ENCODE data around the gene MYL3. TPM values are rescaled to one million over a fixed set of nuclear protein-coding genes. Genes with fewer than 3 reads are reported as not detected.

The MYL3 gene
- total RNA-seq, 4 donors from 2014 or later: 4.9 to 9.6 (median 6.0) TPM; not detected in 1

DNA sequence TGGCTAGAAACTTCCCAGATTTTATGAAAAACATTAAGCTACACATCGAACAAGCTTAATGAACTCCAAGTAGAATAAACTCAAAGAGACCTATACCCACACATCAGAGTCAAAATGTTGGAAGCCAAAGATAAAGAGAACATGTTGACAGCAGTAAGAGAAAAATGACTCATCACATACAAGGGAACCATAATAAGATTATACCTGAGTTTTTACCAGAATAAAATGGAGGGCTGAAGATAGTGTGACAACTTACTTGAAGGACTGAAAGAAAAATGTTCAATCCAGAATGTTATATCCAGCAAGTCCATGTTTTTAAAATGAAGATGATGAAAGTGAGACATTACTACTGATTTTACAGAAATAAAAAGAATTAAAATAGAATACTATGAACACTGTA is 22.8 kb downstream of the MYL3 start:
- no peak overlapping the region for H3K4me3 ChIP-seq
- no peak overlapping the region for H3K27ac ChIP-seq
- no peaks in the 10 kb centered on the region for H3K36me3 ChIP-seq
- H3K9me3 ChIP-seq: peaks cover 0 to 9% of the 10 kb centered on the region in 2 donors
- no peaks in the 10 kb centered on the region for H3K4me1 ChIP-seq
- no peak for TF ChIP-seq CTCF (IDR thresholded peaks at IDR 0.05)
- no peak for TF ChIP-seq POLR2A (IDR thresholded peaks at IDR 0.05)
- intact Hi-C loops (cut with DNase I; ENCODE audit: low total_unique reads): no loop called here
- DNase-seq: no peak
- no peaks in the 10 kb centered on the region for H3K27me3 ChIP-seq

GRCh38 chr3:46838301-46838700 is 24.9 kb downstream of the MYL3 start:
- no peak for TF ChIP-seq CTCF (IDR thresholded peaks at IDR 0.05)
- no peak for TF ChIP-seq POLR2A (IDR thresholded peaks at IDR 0.05)
- no peak overlapping the region for H3K27ac ChIP-seq
- H3K9me3 ChIP-seq: peaks cover 0 to 9% of the 10 kb centered on the region in 2 donors
- no peak overlapping the region for H3K4me3 ChIP-seq
- H3K27me3 ChIP-seq: no peaks in the 10 kb centered on the region
- H3K4me1 ChIP-seq: no peaks in the 10 kb centered on the region
- intact Hi-C loops (cut with DNase I; ENCODE audit: low total_unique reads): no loop called here
- H3K36me3 ChIP-seq: no peaks in the 10 kb centered on the region
- DNase-seq: no peak

DNA sequence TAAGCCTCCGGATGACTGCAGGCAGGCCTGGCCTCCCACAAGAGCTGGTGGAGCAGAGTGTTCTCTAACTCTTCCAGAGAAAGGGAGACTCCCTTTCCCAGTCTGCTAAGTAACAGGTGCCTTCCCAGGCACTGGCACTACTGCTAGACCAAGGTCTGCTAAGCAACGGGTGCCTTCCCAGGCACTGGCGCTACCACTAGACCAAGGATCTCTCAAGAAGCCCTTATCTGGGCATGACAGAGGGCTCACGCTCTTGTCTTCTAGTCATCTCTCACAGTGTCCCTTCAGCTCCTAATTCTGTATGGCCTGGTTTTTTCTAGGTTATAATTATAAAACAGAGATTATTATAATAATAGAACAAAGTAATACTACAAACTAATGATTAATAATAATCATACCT is 27.8 kb downstream of the MYL3 start:
- DNase-seq: no peak
- Histone ChIP-seq H3K4me1 (no peaks in the 10 kb centered on the region), H3K27ac (no peak overlapping the region), H3K9me3 (peaks cover 0 to 7% of the 10 kb centered on the region in 2 donors), H3K27me3 (no peaks in the 10 kb centered on the region), H3K4me3 (no peak overlapping the region), H3K36me3 (no peaks in the 10 kb centered on the region)
- intact Hi-C loops (cut with DNase I; ENCODE audit: low total_unique reads): no loop called here
- TF ChIP-seq POLR2A (IDR thresholded peaks at IDR 0.05) (no peak), CTCF (IDR thresholded peaks at IDR 0.05) (no peak)

DNA sequence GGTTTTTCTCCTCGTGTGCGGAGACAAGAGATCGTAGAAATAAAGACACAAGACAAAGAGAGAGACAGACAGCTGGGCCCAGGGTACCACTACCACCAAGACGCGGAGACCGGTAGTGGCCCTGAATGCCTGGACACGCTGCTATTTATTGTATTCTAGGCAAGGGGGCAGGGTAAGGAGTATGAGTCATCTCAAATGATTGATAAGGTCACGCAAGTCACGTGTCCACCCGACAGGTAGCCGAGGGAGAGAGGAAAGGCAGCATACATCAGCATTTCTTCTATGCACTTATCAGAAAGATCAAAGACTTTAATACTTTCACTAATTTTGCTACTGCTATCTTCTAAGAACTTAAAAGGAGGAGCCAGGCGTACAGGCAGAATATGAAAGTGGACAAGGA is 28.2 kb downstream of the MYL3 start:
- H3K36me3 ChIP-seq: no peaks in the 10 kb centered on the region

More for the DNA sequence above, 28.2 kb downstream of the MYL3 start:
- Histone ChIP-seq H3K9me3 (peaks cover 0 to 3% of the 10 kb centered on the region in 2 donors), H3K4me3 (no peak overlapping the region), H3K4me1 (no peaks in the 10 kb centered on the region), H3K27me3 (no peaks in the 10 kb centered on the region), H3K27ac (no peak overlapping the region)
- no peak for DNase-seq
- TF ChIP-seq POLR2A (IDR thresholded peaks at IDR 0.05): no peak
- no peak for TF ChIP-seq CTCF (IDR thresholded peaks at IDR 0.05)
- intact Hi-C loops (cut with DNase I; ENCODE audit: low total_unique reads): no loop called here

All from uterus (tissue), 4 donors.